ENCODE data around the gene IGFALS. TPM values are rescaled to one million over a fixed set of nuclear protein-coding genes. Genes with fewer than 3 reads are reported as not detected.

Gene IGFALS
- total RNA-seq, 4 donors from 2014 or later, result 0.47 to 1.1 (median 0.67) TPM; not detected in 1

GRCh38 chr16:1763521-1764511, 29.7 kb downstream of the IGFALS start:
- ATAC-seq, result peak; percentile 12
- 40 to 68% methylated on average over 2 to 20 of the region's 81 CpGs for WGBS, 2 donors (ENCODE audit: low coverage in 1 of 2)
- Histone ChIP-seq H3K27me3 (no peaks in the 10 kb centered on the region), H3K4me3 (no peak overlapping the region), H3K9me3 (no peaks in the 10 kb centered on the region), H3K4me1 (peaks cover 0 to 14% (median 0%) of the 10 kb centered on the region in 3 donors), H3K36me3 (peaks cover 0 to 100% of the 10 kb centered on the region in 2 donors), H3K27ac (peak overlapping the region in 2 of 4 donors; percentile 19 to 33)
- TF ChIP-seq CTCF (IDR thresholded peaks at IDR 0.05) (peak in 3 of 4 experiments; percentile 30 to 42 (median 41)), EP300 (IDR thresholded peaks at IDR 0.05) (no peak), POLR2AphosphoS5 (IDR thresholded peaks at IDR 0.05) (no peak), POLR2A (IDR thresholded peaks at IDR 0.05) (no peak)

GRCh38 chr16:1762879-1763520, 30.5 kb downstream of the IGFALS start:
- H3K36me3 ChIP-seq, result peaks cover 0 to 100% of the 10 kb centered on the region in 2 donors

GRCh38 chr16:1762196-1762878, 31.2 kb downstream of the IGFALS start:
- H3K36me3 ChIP-seq, result peaks cover 0 to 100% of the 10 kb centered on the region in 2 donors
- 92 to 100% methylated on average over 1 to 5 of the region's 30 CpGs for WGBS, 2 donors (ENCODE audit: low coverage in 1 of 2)
- no peaks in the 10 kb centered on the region for H3K27me3 ChIP-seq
- H3K9me3 ChIP-seq, result no peaks in the 10 kb centered on the region
- no peak for ATAC-seq
- H3K4me3 ChIP-seq, result no peak overlapping the region
- no peak for TF ChIP-seq POLR2A (IDR thresholded peaks at IDR 0.05)
- TF ChIP-seq CTCF (IDR thresholded peaks at IDR 0.05), result no peak
- TF ChIP-seq EP300 (IDR thresholded peaks at IDR 0.05), result no peak
- no peak for TF ChIP-seq POLR2AphosphoS5 (IDR thresholded peaks at IDR 0.05)
- peaks cover 0 to 12% (median 0%) of the 10 kb centered on the region in 3 donors for H3K4me1 ChIP-seq
- no peak overlapping the region for H3K27ac ChIP-seq

More at GRCh38 chr16:1762879-1763520, 30.5 kb downstream of the IGFALS start:
- Histone ChIP-seq H3K27me3 (no peaks in the 10 kb centered on the region), H3K4me3 (no peak overlapping the region), H3K4me1 (peaks cover 0 to 12% (median 0%) of the 10 kb centered on the region in 3 donors), H3K9me3 (no peaks in the 10 kb centered on the region), H3K27ac (peak overlapping the region in 1 of 4 donors; percentile 33)
- 47% methylated on average over 3 of the region's 24 CpGs; no CpG with 5 or more reads in 1 of the 2 donors for WGBS, 2 donors (ENCODE audit: low coverage in 1 of 2)
- ATAC-seq, result no peak
- no peak for TF ChIP-seq CTCF (IDR thresholded peaks at IDR 0.05)
- no peak for TF ChIP-seq EP300 (IDR thresholded peaks at IDR 0.05)
- no peak for TF ChIP-seq POLR2AphosphoS5 (IDR thresholded peaks at IDR 0.05)
- no peak for TF ChIP-seq POLR2A (IDR thresholded peaks at IDR 0.05)

- no peaks in the 10 kb centered on the region for H3K9me3 ChIP-seq
- no peak overlapping the region for H3K4me3 ChIP-seq
- H3K4me1 ChIP-seq, result peaks cover 0 to 12% (median 0%) of the 10 kb centered on the region in 3 donors
- ATAC-seq, result no peak
- peaks cover 0 to 100% of the 10 kb centered on the region in 2 donors for H3K36me3 ChIP-seq
- 76 to 100% methylated on average over 2 to 3 of the region's 15 CpGs for WGBS, 2 donors (ENCODE audit: low coverage in 1 of 2)
- no peaks in the 10 kb centered on the region for H3K27me3 ChIP-seq
- H3K27ac ChIP-seq, result no peak overlapping the region
- no peak for TF ChIP-seq POLR2A (IDR thresholded peaks at IDR 0.05)
- no peak for TF ChIP-seq POLR2AphosphoS5 (IDR thresholded peaks at IDR 0.05)
- TF ChIP-seq CTCF (IDR thresholded peaks at IDR 0.05), result no peak
- TF ChIP-seq EP300 (IDR thresholded peaks at IDR 0.05), result no peak
Measured at GRCh38 chr16:1761751-1762150, 31.8 kb downstream of the IGFALS start.

Measured in gastroesophageal sphincter (tissue), 4 donors.